CD4-positive, alpha-beta T cell treated with Interleukin-12 subunit alpha and Interleukin-12 subunit beta, for 1 hour (primary cell): ENCODE data around the gene FAM237A.

Experiments
- DNase-seq: peaks from one replicate; pipeline ENCODE4 v3.0.0-alpha.2; 2020

Gene FAM237A

GRCh38 chr2:206642075-206643025 lies at the start of gene FAM237A:
Gene FAM237A (plus strand): TSS chr2:206642487. CDS start chr2:206644237, 1,750 bp downstream.
- DNase-seq: no peak

GRCh38 chr2:206597717-206598218 lies 44.5 kb upstream of the FAM237A start:
- DNase-seq: no peak

- DNase-seq: no peak
Measured at GRCh38 chr2:206603243-206603642, 39.0 kb upstream of the FAM237A start.

DNA sequence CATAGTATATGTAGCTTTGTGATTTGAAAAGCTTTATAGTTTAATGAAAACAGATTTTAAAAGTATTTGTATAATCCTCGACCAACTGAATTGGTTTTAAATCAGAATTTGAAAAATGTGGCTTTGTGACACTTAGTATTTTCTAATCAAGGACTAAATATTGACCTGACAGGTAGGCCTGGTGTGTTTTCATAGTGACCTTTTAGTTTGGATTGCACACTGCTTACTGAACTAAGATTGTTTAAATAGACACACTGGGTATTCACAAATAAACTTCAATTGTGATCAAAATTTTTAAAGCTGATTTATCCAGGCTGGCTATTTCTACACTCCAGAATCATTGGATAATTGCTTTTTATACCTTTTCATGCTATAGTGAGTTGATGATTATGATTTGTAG lies 31.8 kb upstream of the FAM237A start:
- DNase-seq: no peak

GRCh38 chr2:206611191-206611590 lies 31.1 kb upstream of the FAM237A start:
- no peak for DNase-seq

GRCh38 chr2:206611736-206612135 lies 30.6 kb upstream of the FAM237A start:
- DNase-seq: no peak

DNA sequence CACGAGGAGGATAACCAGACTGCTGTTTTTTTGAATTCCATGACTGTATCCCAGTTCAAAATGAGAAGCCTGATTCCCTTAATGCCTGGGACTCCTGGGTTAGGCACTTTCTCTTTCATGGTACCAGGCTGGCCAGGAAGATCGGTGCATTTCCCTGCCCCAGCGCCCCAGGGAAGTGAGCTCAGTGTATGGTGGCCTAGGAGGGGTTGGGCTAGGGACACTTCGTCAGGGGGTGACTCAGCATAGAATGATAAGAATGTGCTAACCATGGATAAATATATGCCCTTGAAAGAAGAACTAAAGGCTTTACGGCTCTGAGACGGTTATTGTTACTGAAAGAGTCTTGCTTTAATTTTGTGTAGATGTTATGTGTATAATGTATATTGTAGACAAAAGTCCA lies 27.5 kb upstream of the FAM237A start:
- no peak for DNase-seq

- no peak for DNase-seq
Measured at GRCh38 chr2:206615417-206616089, 26.7 kb upstream of the FAM237A start.

GRCh38 chr2:206616151-206616550 lies 26.1 kb upstream of the FAM237A start:
- DNase-seq: no peak

GRCh38 chr2:206619011-206619410 lies 23.3 kb upstream of the FAM237A start:
- no peak for DNase-seq

DNA sequence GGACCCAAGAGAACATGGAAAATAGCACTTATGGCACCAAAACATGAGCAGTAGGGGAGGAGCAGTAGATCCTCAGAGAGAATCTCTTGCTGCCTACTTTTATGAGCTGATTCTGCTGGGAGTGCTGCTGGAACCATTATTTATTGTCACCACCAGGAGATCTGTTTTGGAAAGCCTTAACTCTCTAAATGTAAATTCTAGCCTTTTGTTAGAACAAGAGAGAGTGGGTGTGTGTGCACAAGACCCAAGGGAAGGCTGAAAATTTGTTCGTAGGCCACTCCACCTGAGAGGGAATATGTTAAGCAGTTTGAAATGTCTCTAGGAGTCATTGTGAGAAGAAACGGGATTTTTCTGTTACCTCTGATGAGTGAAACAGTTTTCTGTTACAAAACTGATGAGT lies 16.2 kb upstream of the FAM237A start:
- DNase-seq: no peak

DNA sequence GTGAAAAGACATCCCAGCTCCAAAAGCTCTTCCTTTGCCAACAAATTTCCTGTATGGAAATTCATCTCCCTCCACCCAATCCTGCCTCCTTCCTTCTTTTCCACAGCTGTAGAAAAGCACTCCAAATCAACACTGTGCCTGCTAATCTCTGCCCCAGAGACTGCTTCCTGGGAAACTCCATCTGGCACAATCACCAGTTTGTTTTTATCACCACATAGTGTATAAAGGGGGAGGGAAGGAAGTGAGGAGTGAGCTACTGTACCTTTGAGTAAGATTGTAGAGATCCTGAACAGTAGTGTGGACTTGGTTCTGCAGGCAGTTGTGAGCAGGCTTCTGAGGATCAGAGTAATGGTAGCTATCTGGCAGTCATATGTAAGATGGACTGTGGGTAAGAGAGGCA lies 14.7 kb upstream of the FAM237A start:
- DNase-seq: no peak

DNA sequence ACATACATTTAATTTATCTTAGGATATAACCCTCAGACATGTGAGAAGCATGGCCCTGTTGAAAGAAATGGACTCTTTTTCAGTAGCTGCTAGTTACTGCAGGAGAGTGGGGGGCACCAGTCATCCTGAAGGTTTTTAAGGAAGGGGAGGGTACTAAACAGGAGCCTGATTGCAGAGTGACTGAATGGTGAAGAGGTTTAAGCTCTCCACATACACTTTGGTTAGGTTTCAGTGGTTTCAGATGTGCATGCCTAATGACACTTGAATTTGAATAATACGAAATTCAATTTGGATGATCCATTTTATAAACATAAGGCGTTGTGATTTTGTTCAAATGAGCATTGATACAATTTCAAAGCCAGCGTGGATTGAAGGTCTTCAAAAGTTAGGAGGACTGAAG lies 10.9 kb upstream of the FAM237A start:
- DNase-seq: no peak

- no peak for DNase-seq
Measured at GRCh38 chr2:206635015-206635414, 7.3 kb upstream of the FAM237A start.

GRCh38 chr2:206639636-206640035 lies 2.7 kb upstream of the FAM237A start:
- no peak for DNase-seq

GRCh38 chr2:206641226-206641625 lies 1.1 kb upstream of the FAM237A start:
- DNase-seq: no peak

DNA sequence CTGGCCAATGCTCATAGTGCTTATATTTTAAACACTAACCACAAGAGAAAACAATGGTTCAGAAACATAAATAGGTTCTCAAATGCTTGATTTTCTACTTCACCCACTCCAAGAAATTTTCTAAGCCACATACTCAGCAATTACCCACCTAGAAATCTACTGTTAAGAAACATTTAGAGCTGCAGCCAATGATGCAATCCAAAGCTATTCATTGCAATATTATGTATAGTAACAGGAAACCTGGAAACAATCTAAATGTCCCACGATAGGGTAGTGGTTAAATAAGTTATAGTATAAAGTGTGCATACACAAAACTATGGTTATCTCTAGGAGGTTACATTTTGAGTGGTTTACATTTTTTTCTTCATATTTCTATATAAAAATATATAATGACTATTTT lies 5.7 kb downstream of the FAM237A start:
- DNase-seq: no peak

DNA sequence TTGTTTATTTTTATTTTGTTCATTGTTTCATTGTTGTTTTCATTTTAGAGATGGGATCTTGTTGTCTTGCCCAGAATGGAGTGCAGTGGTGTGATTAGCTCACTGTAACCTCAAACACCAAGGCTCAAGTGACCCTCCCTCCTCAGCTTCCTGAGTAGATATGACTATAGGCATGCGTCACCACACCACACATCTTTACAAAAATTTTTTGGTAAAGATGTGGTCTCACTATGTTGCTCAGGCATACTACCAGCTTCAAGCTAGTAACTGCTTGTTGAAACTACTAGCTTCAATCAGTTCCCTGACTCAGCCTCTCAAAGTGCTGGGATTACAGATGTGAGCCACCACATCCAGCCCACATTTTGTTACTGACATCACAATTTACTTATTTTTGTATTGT lies 14.8 kb downstream of the FAM237A start:
- DNase-seq: no peak

- no peak for DNase-seq
Measured at GRCh38 chr2:206665251-206665650, 23.0 kb downstream of the FAM237A start.

DNA sequence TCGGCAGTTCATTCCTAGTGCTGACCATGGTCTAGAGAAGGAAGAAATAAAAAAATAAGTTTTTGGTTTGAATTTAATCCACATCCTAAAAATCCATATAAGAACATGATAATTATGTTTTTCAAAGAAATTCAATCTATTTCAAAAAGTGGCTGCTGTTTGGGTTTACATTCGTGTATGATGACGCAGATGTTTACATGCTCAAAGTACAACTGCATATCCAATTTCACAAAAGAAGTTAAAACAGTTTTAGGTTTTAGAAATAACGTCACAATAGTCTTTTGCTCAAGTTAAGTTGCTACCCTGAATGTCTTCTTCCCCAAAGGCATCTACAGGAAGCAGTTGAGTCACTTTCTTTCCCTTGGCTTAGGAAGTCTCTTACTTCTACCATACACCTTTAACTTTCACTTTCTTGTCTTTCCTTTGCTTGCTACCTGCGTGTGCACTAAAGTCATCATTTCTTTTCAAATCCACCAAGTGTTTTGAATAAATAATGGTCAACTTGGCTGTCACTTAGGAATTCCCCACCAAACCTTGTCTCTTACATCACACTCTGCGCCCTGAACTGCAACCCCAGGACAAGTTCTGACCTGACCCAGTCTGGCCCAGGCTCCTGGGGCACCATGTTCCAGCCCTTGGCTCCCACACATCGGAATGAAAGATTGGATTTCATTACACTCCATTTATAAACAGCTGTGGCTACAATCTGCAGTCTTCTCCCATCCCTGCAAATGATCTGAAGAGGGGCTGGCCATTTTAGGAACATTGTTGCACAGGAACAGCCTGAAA lies 28.4 kb downstream of the FAM237A start:
- no peak for DNase-seq

GRCh38 chr2:206683546-206683945 lies 41.3 kb downstream of the FAM237A start:
- no peak for DNase-seq

GRCh38 chr2:206688453-206688852 lies 46.2 kb downstream of the FAM237A start:
- no peak for DNase-seq

- no peak for DNase-seq
Measured at GRCh38 chr2:206688990-206689389, 46.7 kb downstream of the FAM237A start.
